ENCODE data around the gene MLLT3. TPM values are rescaled to one million over a fixed set of nuclear protein-coding genes. Genes with fewer than 3 reads are reported as not detected.

Gene MLLT3
- total and polyA plus RNA-seq, 3 donors from 2014 or later: 5.2 to 11.0 (median 7.6) TPM

- Histone ChIP-seq H3K9me3 (no peaks in the 10 kb centered on the region), H3K36me3 (ENCODE audit: low read depth, missing control alignments) (no peaks in the 10 kb centered on the region), H3K27ac (no peak overlapping the region), H3K4me3 (no peak overlapping the region), H3K27me3 (no peaks in the 10 kb centered on the region), H3K4me1 (no peaks in the 10 kb centered on the region)
- DNase-seq: no peak
- intact Hi-C loops (cut with DNase I; ENCODE audit: low total_unique reads): no loop called here
- no peak for TF ChIP-seq POLR2A (IDR thresholded peaks at IDR 0.05)
- no peak for TF ChIP-seq CTCF (IDR thresholded peaks at IDR 0.05)
Observed at GRCh38 chr9:20407013-20407412, 215.3 kb downstream of the MLLT3 start.

DNA sequence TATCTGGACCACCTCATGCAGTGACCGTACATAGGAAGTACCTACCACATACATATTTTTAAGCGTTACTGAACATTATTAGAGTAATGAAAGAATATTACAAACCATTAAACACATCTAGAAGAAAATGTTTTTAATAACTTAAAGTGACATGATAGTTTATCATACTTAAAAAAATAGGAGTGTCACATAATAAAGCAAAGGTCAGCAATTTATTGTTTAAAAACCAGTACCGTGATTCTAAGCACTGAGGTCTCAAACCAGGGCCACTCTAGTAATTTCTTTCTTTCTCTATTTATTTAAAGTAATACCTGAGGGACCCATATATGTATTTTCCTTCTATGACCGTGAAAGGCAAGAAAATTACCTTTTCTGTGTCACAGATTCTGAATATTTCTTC is 216.0 kb downstream of the MLLT3 start:
- intact Hi-C loops (cut with DNase I; ENCODE audit: low total_unique reads): no loop called here
- Histone ChIP-seq H3K4me3 (no peak overlapping the region), H3K36me3 (ENCODE audit: low read depth, missing control alignments) (no peaks in the 10 kb centered on the region), H3K27me3 (no peaks in the 10 kb centered on the region), H3K27ac (no peak overlapping the region), H3K9me3 (no peaks in the 10 kb centered on the region), H3K4me1 (no peaks in the 10 kb centered on the region)
- WGBS, 2 donors: 86 to 88% methylated on average over 4 of the region's 4 CpGs
- no peak for DNase-seq
- TF ChIP-seq POLR2A (IDR thresholded peaks at IDR 0.05) (no peak), CTCF (IDR thresholded peaks at IDR 0.05) (no peak)

GRCh38 chr9:20405616-20406015 is 216.7 kb downstream of the MLLT3 start:
- no peaks in the 10 kb centered on the region for H3K36me3 ChIP-seq (ENCODE audit: low read depth, missing control alignments)
- TF ChIP-seq CTCF (IDR thresholded peaks at IDR 0.05) (no peak), POLR2A (IDR thresholded peaks at IDR 0.05) (no peak)
- DNase-seq: no peak
- H3K27ac ChIP-seq: no peak overlapping the region
- no peaks in the 10 kb centered on the region for H3K27me3 ChIP-seq
- no peaks in the 10 kb centered on the region for H3K4me1 ChIP-seq
- H3K9me3 ChIP-seq: no peaks in the 10 kb centered on the region
- no peak overlapping the region for H3K4me3 ChIP-seq
- intact Hi-C loops (cut with DNase I; ENCODE audit: low total_unique reads): no loop called here
- 95% methylated on average over 5 of the region's 5 CpGs for WGBS, 2 donors

DNA sequence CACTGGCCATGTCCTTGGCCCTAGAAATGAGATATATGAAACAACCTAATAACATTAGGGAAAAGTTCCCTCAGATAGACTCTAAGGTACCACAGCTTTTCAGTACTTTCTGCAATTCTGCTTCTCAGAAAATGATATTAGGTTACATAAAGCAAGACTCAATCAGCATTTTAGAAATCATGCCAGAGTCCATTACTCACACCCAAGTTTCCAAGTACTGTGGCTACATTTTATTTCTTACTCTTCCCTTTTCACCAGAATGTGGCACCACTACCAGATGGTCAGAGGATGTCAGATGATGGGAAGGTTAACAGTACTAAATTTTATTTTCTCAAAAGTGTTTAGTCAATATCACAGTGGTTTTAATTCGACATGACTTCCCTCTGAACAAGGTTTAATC is 217.2 kb downstream of the MLLT3 start:
- no peaks in the 10 kb centered on the region for H3K9me3 ChIP-seq
- DNase-seq: no peak
- WGBS, 2 donors: 86 to 91% methylated on average over 1 of the region's 1 CpG
- no peak for TF ChIP-seq CTCF (IDR thresholded peaks at IDR 0.05)
- no peak for TF ChIP-seq POLR2A (IDR thresholded peaks at IDR 0.05)
- H3K36me3 ChIP-seq (ENCODE audit: low read depth, missing control alignments): no peaks in the 10 kb centered on the region
- no peaks in the 10 kb centered on the region for H3K27me3 ChIP-seq
- no peaks in the 10 kb centered on the region for H3K4me1 ChIP-seq
- H3K27ac ChIP-seq: no peak overlapping the region
- no peak overlapping the region for H3K4me3 ChIP-seq
- intact Hi-C loops (cut with DNase I; ENCODE audit: low total_unique reads): no loop called here

- H3K27me3 ChIP-seq: no peaks in the 10 kb centered on the region
- no peak overlapping the region for H3K4me3 ChIP-seq
- H3K36me3 ChIP-seq (ENCODE audit: low read depth, missing control alignments): no peaks in the 10 kb centered on the region
- H3K9me3 ChIP-seq: no peaks in the 10 kb centered on the region
- intact Hi-C loops (cut with DNase I; ENCODE audit: low total_unique reads): no loop called here
- H3K4me1 ChIP-seq: no peaks in the 10 kb centered on the region
- DNase-seq: no peak
- 92 to 96% methylated on average over 7 of the region's 7 CpGs for WGBS, 2 donors
- TF ChIP-seq CTCF (IDR thresholded peaks at IDR 0.05): no peak
- TF ChIP-seq POLR2A (IDR thresholded peaks at IDR 0.05): no peak
- no peak overlapping the region for H3K27ac ChIP-seq
Observed at GRCh38 chr9:20404192-20404813, 218.0 kb downstream of the MLLT3 start.

Measured in testis (tissue), 3 donors.